Gastroesophageal sphincter (tissue), 4 donors: ENCODE data around the gene GRHPR. TPM values are rescaled to one million over a fixed set of nuclear protein-coding genes. Genes with fewer than 3 reads are reported as not detected.

ENCODE experiments used
- ATAC-seq: fragments of 150-250 bp; one replicate; pipeline ENCODE4 v1.9.1; 2016; ENCODE audit warnings: mild to moderate bottlenecking, moderate library complexity
- H3K27ac ChIP-seq, 4 donors: fragments of 200-600 bp; sonication (generic) in 3 of 4; 1 replicate in 3 of 4; 2 replicates in 1 of 4; pipeline ENCODE4 v1.5.1; 2016 to 2019
- H3K27me3 ChIP-seq: fragments of 200-600 bp; sonication (generic); one replicate; pipeline ENCODE4 v1.5.1; 2019
- H3K36me3 ChIP-seq, 2 donors: fragments of 200-600 bp; sonication (generic); one replicate each; pipeline ENCODE4 v1.5.1; 2019; ENCODE audit warnings: control low read depth in 1 of 2
- H3K4me1 ChIP-seq, 3 donors: fragments of 200-600 bp; sonication (generic); 1 replicate in 2 of 3; 2 replicates in 1 of 3; pipeline ENCODE4 v1.5.1; 2016 to 2019; ENCODE audit warnings: control low read depth in 2 of 3
- H3K4me3 ChIP-seq, 2 donors: fragments of 200-600 bp; sonication (generic); one replicate each; pipeline ENCODE4 v1.5.1; 2019; ENCODE audit warnings: mild to moderate bottlenecking in 1 of 2, moderate library complexity in 1 of 2
- H3K9me3 ChIP-seq, 3 donors: fragments of 200-600 bp; sonication (generic); one replicate each; pipeline ENCODE4 v1.5.1; 2017 to 2019; ENCODE audit warnings: control low read depth in 2 of 3
- EP300 ChIP-seq: sonication (generic); formaldehyde crosslinking; IDR thresholded peaks from one replicate; pipeline ENCODE4 v1.6.1; 2017; ENCODE audit warnings: antibody characterized with exemption, mild to moderate bottlenecking
- POLR2A ChIP-seq, 2 donors: fragments of 450-650 bp; IDR thresholded peaks; one replicate each; pipeline ENCODE4 v1.6.1; 2017; ENCODE audit warnings: antibody characterized with exemption in 2 of 2, mild to moderate bottlenecking in 2 of 2, moderate library complexity in 1 of 2
- POLR2AphosphoS5 ChIP-seq: sonication (generic); formaldehyde crosslinking; IDR thresholded peaks from one replicate; pipeline ENCODE4 v1.6.1; 2017; ENCODE audit warnings: antibody characterized with exemption
- WGBS, 2 donors: methylation state at CpG; one replicate each; pipeline ENCODE4 v1.1.5; 2018; ENCODE audit warnings: low coverage in 1 of 2; 5-methylcytosine and 5-hydroxymethylcytosine counted together
- total RNA-seq, 4 donors: library from RNA; depleted of rRNA; stranded (reverse); fragments of >200 nt; gene quantifications; one replicate each; pipeline ENCODE4 v1.1.0, GENCODE V29; 2016
- TF ChIP-seq, protein P1 (sequence below), 4 experiments: fragments of 200-600 bp in 2 of 4; fragments of 450-650 bp in 2 of 4; sonication (generic) in 1 of 4; IDR thresholded peaks; one replicate each; pipeline ENCODE4 v1.5.1; 2017 to 2019; ENCODE audit warnings: antibody characterized with exemption in 4 of 4, mild to moderate bottlenecking in 2 of 4, moderate library complexity in 2 of 4

Gene GRHPR
- total RNA-seq = 100 to 1,000 TPM; 119 to 144 (median 134) TPM

DNA sequence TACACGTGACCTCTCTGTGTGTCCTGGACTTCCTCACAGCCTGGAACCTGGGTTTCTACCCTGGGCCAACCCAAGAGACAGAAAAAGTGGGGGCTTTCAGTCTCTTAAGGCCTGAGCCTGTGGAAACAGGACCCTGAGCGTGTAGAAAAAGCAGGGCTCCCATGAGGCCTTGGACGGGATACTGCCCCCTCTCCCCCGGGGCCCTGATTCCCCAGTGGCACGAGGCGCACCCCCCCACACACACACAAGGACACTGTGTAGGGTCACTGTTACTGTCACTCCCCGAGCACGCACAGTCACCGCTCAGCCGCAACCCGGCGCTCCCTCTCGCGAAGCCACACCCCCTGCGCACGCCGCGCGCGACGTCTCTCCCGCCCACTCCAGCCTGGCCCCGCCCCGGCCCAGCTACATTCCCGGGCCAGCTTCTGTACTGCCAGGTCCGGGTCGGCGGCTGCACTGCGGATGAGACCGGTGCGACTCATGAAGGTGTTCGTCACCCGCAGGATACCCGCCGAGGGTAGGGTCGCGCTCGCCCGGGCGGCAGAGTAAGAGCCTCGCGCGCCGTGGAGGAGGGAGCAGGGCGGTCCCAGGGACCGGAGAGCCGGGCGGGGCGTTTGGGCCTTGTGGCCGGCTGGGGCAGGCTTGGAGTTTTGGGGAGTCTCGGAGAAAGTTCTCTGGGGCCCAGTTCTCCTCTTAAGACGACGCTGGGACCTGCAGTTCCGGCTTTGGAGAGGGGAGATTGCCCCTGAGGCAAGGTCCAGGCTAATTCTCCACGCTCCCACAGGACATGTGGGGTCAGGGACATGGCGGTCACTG, at the start of gene GRHPR:
Gene GRHPR, plus strand, starts transcription at position 408 of the 816 bp plus-strand sequence. Its CDS starts 55 bp downstream, at position 463.
- Histone ChIP-seq H3K4me1 (peaks cover 3 to 34% (median 22%) of the 10 kb centered on the region in 3 donors), H3K27me3 (no peaks in the 10 kb centered on the region), H3K36me3 (peaks cover 0 to 26% of the 10 kb centered on the region in 2 donors), H3K9me3 (no peaks in the 10 kb centered on the region), H3K27ac (peak within 1 kb of the TSS; percentile 54 to 94 (median 86)), H3K4me3 (peak within 1 kb of the TSS; percentile 71 to 78)
- WGBS, 2 donors = 0% methylated on average over 6 to 12 of the region's 56 CpGs
- peak; percentile 96 for ATAC-seq
- peak; percentile 81 for TF ChIP-seq POLR2AphosphoS5
- TF ChIP-seq POLR2A (IDR thresholded peaks at IDR 0.05) = peak; percentile 55 to 74
- no peak for TF ChIP-seq EP300
- TF ChIP-seq, protein P1, sequence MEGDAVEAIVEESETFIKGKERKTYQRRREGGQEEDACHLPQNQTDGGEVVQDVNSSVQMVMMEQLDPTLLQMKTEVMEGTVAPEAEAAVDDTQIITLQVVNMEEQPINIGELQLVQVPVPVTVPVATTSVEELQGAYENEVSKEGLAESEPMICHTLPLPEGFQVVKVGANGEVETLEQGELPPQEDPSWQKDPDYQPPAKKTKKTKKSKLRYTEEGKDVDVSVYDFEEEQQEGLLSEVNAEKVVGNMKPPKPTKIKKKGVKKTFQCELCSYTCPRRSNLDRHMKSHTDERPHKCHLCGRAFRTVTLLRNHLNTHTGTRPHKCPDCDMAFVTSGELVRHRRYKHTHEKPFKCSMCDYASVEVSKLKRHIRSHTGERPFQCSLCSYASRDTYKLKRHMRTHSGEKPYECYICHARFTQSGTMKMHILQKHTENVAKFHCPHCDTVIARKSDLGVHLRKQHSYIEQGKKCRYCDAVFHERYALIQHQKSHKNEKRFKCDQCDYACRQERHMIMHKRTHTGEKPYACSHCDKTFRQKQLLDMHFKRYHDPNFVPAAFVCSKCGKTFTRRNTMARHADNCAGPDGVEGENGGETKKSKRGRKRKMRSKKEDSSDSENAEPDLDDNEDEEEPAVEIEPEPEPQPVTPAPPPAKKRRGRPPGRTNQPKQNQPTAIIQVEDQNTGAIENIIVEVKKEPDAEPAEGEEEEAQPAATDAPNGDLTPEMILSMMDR (IDR thresholded peaks at IDR 0.05) = no peak

DNA sequence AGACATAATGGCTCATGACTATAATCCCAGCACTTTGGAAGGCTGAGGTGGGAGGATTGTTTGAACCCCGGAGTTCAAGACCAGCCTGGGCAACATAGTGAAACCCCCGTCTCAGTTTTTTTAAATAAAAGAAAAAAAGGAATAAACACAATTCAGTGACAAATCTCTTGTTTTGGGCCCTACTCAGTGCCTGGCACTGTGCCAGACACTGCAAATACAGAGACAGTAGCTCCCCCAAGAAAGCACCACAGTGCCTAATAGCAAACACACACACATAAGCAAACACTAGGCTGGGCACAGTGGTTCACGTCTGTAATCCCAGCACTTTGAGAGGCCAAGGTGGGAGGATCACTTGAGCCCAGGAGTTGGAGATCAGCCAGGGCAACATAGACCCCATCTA, 49.7 kb upstream of the GRHPR start:
- Histone ChIP-seq H3K4me3 (no peak overlapping the region), H3K27me3 (no peaks in the 10 kb centered on the region), H3K4me1 (no peaks in the 10 kb centered on the region), H3K36me3 (no peaks in the 10 kb centered on the region), H3K9me3 (no peaks in the 10 kb centered on the region), H3K27ac (no peak overlapping the region)
- ATAC-seq = no peak
- TF ChIP-seq POLR2AphosphoS5 = no peak
- no peak for TF ChIP-seq EP300
- TF ChIP-seq POLR2A (IDR thresholded peaks at IDR 0.05) = no peak
- TF ChIP-seq, protein P1 (IDR thresholded peaks at IDR 0.05) = no peak
- WGBS, 2 donors = 67 to 93% methylated on average over 2 of the region's 3 CpGs

DNA sequence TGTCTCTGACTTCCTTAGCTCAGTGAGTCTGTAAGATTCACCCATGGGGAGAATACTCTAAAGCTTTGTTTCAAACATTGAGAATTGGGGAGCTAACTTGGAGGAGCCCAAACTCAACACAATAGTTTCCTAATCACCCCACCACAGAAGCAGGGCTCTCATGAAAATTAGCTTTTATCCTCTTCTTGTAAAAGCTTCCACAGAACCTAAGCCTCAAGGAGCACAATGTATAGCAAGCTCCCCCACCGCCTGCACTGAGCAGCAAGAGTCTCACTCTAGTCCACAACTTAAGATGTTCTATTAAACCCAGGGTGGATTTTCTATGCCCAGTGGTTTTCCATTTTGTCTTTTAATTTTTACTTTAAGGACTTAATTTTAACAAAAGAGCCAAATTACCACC, 48.9 kb upstream of the GRHPR start:
- WGBS, 2 donors = 86 to 89% methylated on average over 1 of the region's 1 CpG
- H3K9me3 ChIP-seq = no peaks in the 10 kb centered on the region
- H3K27ac ChIP-seq = no peak overlapping the region
- ATAC-seq = no peak
- no peaks in the 10 kb centered on the region for H3K4me1 ChIP-seq
- H3K4me3 ChIP-seq = no peak overlapping the region
- H3K36me3 ChIP-seq = no peaks in the 10 kb centered on the region
- H3K27me3 ChIP-seq = no peaks in the 10 kb centered on the region
- TF ChIP-seq POLR2A (IDR thresholded peaks at IDR 0.05) (no peak), POLR2AphosphoS5 (no peak), EP300 (no peak)
- TF ChIP-seq, protein P1 (IDR thresholded peaks at IDR 0.05) = no peak

DNA sequence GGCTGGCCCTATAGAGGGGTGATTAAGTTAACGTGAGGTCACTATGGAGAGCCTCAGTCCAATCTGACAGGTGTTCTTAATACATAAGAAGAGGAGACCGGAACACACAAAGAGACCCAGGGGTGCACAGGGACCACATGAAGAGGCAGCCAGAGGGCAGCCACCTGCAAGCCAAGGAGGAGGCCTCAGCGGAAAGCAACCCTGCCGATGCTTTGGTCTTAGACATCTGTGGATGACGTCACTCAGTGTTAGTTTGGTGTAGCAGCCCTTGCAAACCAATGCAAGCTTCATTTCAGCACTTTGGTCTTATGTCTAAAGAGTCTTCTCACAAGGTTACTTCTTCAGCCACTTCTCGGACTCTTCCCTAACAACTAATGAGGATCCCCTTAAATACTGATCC, 47.6 kb upstream of the GRHPR start:
- Histone ChIP-seq H3K9me3 (no peaks in the 10 kb centered on the region), H3K27me3 (no peaks in the 10 kb centered on the region), H3K4me3 (no peak overlapping the region), H3K4me1 (no peaks in the 10 kb centered on the region), H3K36me3 (no peaks in the 10 kb centered on the region), H3K27ac (no peak overlapping the region)
- ATAC-seq = no peak
- TF ChIP-seq, protein P1 (IDR thresholded peaks at IDR 0.05) = no peak
- 70 to 79% methylated on average over 5 to 6 of the region's 6 CpGs for WGBS, 2 donors
